ENCODE data around the gene HPCAL1.

Gene HPCAL1

DNA sequence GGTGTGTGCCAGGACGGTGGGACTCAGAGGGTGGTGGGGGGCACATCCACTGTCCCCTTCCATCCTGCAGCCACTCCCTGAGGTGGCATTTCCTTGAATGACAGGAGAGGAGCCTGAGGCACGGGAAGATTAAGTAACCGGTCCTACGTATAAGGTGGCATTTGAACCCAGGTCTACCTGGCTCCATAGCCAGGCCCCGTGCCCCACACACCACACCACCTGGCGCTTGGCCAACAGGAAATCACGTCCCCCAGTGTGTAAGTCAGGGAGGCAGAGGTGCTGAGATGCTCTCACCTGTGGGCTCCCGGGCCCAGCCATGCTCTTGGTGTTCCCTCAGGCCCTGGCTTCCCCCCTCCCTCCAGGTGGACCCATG is 53.7 kb downstream of the HPCAL1 start:
- ChIA-PET POLR2A (no interaction called here), CTCF (no interaction called here)
- no peak for DNase-seq (ENCODE audit: low read depth, low spot score)
- H3K4me3 ChIP-seq (ENCODE audit: low read depth, low read length) = no peak overlapping the region
- TF ChIP-seq, protein P1, sequence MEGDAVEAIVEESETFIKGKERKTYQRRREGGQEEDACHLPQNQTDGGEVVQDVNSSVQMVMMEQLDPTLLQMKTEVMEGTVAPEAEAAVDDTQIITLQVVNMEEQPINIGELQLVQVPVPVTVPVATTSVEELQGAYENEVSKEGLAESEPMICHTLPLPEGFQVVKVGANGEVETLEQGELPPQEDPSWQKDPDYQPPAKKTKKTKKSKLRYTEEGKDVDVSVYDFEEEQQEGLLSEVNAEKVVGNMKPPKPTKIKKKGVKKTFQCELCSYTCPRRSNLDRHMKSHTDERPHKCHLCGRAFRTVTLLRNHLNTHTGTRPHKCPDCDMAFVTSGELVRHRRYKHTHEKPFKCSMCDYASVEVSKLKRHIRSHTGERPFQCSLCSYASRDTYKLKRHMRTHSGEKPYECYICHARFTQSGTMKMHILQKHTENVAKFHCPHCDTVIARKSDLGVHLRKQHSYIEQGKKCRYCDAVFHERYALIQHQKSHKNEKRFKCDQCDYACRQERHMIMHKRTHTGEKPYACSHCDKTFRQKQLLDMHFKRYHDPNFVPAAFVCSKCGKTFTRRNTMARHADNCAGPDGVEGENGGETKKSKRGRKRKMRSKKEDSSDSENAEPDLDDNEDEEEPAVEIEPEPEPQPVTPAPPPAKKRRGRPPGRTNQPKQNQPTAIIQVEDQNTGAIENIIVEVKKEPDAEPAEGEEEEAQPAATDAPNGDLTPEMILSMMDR (IDR thresholded peaks at IDR 0.05; ENCODE audit: insufficient read depth, low read length, missing control alignments) = no peak

DNA sequence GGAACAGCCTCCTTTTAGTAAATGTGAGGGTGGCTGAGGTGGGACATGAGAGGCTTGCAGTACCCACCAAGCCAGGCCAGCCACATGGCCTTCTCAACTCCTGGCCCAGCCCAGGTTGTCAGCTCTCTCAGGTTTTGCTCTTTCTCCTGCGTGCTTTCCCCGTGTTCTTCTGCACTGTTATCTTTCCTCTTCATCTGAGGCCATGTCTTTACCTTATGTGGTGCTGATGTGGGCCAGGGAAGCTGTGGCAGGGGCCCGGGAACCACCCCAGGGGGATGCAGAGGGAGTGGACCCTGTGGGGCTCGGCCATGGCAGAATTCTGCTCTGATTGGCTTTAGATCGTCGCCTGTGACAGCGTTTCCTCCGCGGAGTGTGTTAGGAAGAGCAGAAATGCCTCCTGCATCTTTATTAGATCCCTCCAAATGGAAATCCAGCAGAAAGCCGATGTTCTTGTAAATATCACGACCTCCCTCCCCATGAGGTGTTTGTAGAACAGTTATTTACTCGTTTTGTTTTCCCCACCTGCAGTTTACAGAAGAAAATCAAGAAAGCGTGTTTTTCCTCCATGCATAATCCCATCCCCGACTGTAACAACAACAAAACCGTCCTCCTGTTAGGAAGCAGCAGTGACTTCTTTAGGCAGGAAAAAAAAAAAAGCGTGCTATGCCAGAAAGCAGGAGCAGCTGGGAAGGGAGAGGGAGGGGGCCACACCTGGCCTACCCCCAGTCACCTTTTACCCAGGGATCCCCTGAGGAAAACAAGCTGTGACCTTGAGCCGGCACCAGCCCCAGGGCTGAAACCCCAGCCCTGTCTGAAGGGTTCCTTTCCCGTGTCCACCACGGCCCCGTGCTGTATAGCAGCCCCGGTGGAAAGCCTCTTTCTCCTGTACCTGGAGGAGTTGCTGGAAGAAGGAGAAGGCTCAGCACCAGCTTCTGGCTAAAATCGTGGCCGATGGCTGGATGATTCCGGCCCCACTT is 54.8 kb downstream of the HPCAL1 start:
- H3K4me3 ChIP-seq (ENCODE audit: low read depth, low read length) = no peak overlapping the region
- TF ChIP-seq, protein P1 (IDR thresholded peaks at IDR 0.05; ENCODE audit: insufficient read depth, low read length, missing control alignments) = no peak
- ChIA-PET CTCF (interaction anchor here (1.0 kb wide), 1 partner anchor 10 kb away, joined by 3 read pairs; no protein-coding TSS in a partner anchor), POLR2A (no interaction called here)
- DNase-seq (ENCODE audit: low read depth, low spot score) = no peak

DNA sequence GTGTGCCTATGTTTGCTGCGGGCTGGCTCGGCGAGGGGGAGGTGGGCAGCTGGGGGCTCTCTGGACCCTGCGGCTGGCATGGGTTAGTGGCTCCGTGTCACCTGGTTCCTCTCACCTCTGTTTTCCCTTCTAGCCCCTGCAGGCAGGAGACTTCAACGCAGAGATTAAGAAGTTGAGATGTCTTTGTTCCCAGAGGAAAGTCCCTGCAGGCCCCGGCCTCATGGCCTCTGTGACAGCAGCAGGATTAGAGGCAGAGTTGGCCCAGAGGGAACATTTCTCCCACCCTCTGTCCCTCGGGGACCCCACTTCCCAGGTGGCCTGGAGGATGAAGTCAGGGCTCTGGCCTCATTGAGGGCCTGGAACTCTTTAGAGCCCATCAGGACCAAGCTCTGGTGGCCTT is 56.5 kb downstream of the HPCAL1 start:
- POLR2A ChIA-PET = no interaction called here
- CTCF ChIA-PET = no interaction called here
- no peak for DNase-seq (ENCODE audit: low read depth, low spot score)
- no peak overlapping the region for H3K4me3 ChIP-seq (ENCODE audit: low read depth, low read length)
- TF ChIP-seq, protein P1 (IDR thresholded peaks at IDR 0.05; ENCODE audit: insufficient read depth, low read length, missing control alignments) = no peak

DNA sequence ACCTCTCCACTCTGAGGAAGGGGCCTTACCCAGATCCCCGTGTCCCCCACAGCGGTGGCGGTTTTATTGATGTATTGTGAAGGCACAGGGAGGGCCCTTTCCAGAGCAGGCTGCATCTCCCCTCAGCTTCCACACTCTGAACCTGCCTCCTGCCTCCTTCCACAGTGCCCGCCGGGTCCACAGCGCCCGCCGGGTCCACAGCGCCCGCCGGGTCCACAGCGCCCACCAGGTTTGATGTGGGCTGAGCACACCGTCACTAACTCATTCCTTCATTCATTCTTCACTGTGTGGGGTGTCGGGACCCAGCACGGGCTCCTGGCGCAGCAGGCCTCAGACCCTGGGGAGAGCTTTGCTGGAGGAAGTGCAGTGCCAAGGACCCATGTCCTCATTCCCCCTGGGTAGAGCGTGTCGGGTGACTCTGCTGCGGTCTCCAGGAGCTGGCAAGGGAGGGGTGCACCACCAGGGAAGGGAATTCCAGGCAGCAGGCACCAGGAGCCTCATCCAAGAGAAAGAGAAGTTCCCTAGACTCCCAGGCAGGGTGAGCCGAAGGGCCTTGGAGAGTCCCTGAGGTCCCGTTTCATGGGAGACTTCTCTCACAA is 57.1 kb downstream of the HPCAL1 start:
- ChIA-PET POLR2A (no interaction called here), CTCF (interaction anchor here (0.7 kb wide), 1 partner anchor 48 kb away, joined by 3 read pairs; no protein-coding TSS in a partner anchor)
- no peak for DNase-seq (ENCODE audit: low read depth, low spot score)
- TF ChIP-seq, protein P1 (IDR thresholded peaks at IDR 0.05; ENCODE audit: insufficient read depth, low read length, missing control alignments) = no peak
- H3K4me3 ChIP-seq (ENCODE audit: low read depth, low read length) = no peak overlapping the region

DNA sequence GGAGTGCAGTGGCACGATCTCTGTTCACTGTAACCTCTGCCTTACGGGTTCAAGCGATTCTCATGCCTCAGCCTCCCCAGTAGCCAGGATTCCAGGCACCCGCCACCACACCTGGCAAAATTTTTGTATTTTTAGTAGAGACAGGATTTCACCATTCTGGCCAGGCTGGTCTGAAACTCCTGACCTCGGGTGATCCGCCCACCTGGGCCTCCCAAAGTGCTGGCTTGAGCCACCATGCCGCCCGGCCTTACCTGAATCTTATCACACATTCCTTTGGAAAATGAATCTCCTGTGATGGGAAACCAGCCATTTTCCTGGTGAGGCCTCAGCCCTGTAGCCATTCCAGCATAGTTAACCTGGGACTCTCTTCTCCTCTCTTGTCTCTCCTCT is 57.8 kb downstream of the HPCAL1 start:
- CTCF ChIA-PET = interaction anchor here (0.7 kb wide), 1 partner anchor 47 kb away, joined by 3 read pairs; no protein-coding TSS in a partner anchor
- TF ChIP-seq, protein P1 (IDR thresholded peaks at IDR 0.05; ENCODE audit: insufficient read depth, low read length, missing control alignments) = no peak
- no peak for DNase-seq (ENCODE audit: low read depth, low spot score)
- no peak overlapping the region for H3K4me3 ChIP-seq (ENCODE audit: low read depth, low read length)
- POLR2A ChIA-PET = no interaction called here

Measured in AG04449 (cell line).